Stimulated activated naive B cell treated with anti-CD40 and anti-IgM and Interleukin-4, amounts not matched to agents 10 μg/mL and 1 μg/mL and 100 μg/mL, for 72 hours (primary cell): ENCODE results near the gene KRT79.

Experiments
- ATAC-seq, 2 donors: fragments of 150-1000 bp; cut with Tn5 transposase; replicated peaks; 2 replicates each; pipeline ENCODE4 v1.10.0; 2021; ENCODE audit warnings: moderate library complexity in 1 of 2
- DNase-seq: peaks from one replicate; pipeline ENCODE4 v3.0.0; 2021
- H3K27ac Mint-ChIP-seq: one replicate; pipeline ENCODE4 v1.8.0; 2022; ENCODE audit warnings: mild to moderate bottlenecking, mixed read lengths
- H3K27me3 Mint-ChIP-seq, 2 donors: one replicate each; pipeline ENCODE4 v1.8.0; 2022; ENCODE audit warnings: mixed read lengths in 2 of 2
- H3K36me3 Mint-ChIP-seq, 2 donors: one replicate each; pipeline ENCODE4 v1.8.0; 2022; ENCODE audit warnings: mixed read lengths in 2 of 2, mild to moderate bottlenecking in 1 of 2
- H3K4me1 Mint-ChIP-seq, 2 donors: one replicate each; pipeline ENCODE4 v1.8.0; 2022; ENCODE audit warnings: mixed read lengths in 2 of 2, mild to moderate bottlenecking in 1 of 2
- H3K4me3 Mint-ChIP-seq, 2 donors: one replicate each; pipeline ENCODE4 v1.8.0; 2022; ENCODE audit warnings: mild to moderate bottlenecking in 2 of 2, mixed read lengths in 2 of 2, moderate library complexity in 1 of 2
- H3K9me3 Mint-ChIP-seq, 2 donors: one replicate each; pipeline ENCODE4 v1.8.0; 2022; ENCODE audit warnings: mixed read lengths in 2 of 2, mild to moderate bottlenecking in 1 of 2

KRT79 gene

DNA sequence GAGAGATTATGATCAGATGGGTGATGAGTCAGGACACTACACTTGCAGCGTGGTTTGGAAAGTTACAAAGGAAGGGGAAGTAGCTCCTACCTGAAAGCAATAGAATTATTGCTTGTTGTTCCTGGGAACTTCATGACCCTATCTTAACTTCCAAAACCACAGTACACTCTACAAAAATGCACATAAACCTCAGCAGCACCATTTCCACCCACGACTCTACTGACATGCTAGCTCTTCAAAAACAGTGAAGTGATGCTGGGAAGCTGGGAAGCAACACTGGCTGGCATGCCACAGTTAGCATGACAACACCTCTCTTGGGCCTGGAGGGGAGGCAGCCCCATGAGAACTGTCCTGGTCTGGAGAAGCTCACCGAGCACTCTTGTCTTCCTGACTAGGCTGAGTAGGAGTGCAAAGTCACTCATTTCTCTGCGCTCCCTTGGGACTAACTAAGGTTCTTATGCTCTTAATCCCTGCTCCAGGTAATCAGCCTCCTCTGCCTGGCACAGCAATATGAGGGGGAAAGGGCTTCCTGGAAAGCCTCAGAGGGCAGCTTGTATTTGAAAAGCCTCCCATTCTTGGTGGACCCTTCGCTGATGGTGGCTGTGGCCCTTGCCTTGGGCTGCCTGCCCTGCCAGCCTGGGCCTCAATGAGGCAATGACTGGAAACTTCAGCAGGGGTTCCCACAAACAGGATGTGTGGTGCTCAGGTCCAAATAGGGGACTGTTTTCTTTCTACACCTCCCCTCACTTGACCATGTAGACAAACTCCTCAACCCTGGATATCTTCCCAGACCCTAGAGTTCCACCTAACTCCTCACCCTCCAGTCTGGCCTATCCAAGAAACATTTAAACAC is 39.4 kb downstream of the KRT79 start:
- DNase-seq (no peak), ATAC-seq (peak; percentile 57 to 61)
- Mint-ChIP-seq H3K9me3 (no peaks in the 10 kb centered on the region), H3K27me3 (peaks cover 23 to 42% of the 10 kb centered on the region in 2 donors), H3K4me3 (no peak overlapping the region), H3K27ac (no peak overlapping the region), H3K4me1 (peaks cover 5 to 9% of the 10 kb centered on the region in 2 donors), H3K36me3 (no peaks in the 10 kb centered on the region)

DNA sequence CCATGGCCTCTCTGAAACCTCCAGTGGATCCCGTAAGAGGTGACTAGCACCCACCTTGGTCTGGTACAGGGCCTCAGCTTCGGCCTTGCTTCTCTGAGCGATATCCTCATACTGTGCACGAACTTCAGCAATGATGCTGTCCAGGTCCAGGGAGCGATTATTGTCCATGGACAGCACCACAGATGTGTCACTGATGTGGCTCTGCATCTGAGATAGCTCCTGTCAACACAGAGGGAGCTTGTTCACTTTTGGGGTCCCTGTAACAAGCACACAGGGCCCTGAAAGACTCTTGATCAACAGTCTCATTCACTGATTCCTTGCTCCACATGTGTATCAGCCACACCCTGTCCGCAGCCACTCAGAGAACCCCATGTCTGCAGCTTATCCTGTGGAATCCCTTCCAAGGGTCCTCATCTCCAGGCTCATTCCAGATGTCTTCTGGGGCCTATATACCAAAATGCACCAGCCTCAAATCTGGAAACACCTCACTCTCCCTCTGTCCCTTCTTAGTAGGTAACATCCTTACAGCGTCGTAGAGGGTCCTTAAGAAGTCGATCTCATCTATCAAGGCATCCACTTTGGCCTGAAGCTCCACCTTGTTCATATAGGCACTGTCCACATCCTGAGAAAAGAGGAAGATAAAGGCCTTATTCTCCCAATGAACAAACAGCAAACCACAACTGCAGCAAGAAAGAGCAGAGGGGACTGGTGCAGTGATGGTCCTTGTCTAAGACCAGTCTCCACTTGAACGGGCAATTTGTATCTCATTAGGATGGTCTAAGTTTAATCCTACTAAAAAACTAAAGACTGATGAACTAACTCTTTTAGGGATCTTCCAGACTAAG is 41.7 kb downstream of the KRT79 start:
- Mint-ChIP-seq H3K27ac (no peak overlapping the region), H3K4me3 (no peak overlapping the region), H3K27me3 (peaks cover 34 to 51% of the 10 kb centered on the region in 2 donors), H3K36me3 (no peaks in the 10 kb centered on the region), H3K4me1 (peaks cover 5 to 10% of the 10 kb centered on the region in 2 donors), H3K9me3 (no peaks in the 10 kb centered on the region)
- ATAC-seq (peak; percentile 23 to 47), DNase-seq (no peak)

DNA sequence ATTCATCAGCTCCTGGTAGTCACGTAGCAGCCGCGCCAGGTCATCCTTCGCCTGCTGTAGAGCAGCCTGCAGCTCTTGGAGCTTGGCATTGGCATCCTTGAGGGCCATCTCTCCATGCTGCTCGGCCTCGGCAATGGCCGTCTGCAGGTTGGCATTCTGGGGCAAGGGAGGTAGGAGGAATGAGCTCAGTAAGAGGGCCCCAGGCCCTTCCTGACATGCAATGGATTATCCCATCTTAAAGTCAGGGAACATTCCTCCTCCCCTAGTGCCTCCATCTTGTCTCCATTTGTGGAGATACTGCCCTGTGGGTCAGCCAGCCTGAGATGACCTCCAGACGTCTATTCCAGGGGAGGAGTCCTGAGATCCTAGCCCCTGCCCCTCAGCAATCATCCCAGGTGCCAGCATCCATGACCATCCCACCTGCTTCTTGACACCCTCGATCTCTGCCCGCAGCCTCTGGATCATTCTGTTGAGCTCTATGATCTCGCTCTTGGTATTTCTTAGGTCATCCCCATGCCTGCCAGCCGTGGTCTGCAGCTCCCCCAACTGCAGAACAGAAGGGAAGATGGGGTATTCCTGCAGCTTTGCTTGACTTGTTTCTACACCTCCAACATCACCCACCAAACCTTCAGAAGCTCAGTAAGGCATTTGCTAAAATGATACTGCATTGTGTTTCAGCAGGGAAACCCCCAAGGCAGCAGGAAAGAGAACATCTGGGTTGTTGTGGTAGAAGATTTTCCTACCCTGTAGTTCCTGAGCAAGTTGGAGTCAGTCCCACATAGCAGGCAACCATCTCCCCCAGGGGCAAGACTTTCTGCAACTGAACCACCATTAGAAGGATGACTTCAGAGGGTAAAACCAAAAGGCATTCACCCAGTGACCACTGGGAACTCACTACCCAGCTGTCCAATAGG is 42.6 kb downstream of the KRT79 start:
- Mint-ChIP-seq H3K27me3 (peaks cover 34 to 51% of the 10 kb centered on the region in 2 donors), H3K4me1 (peaks cover 5 to 10% of the 10 kb centered on the region in 2 donors), H3K36me3 (no peaks in the 10 kb centered on the region), H3K27ac (no peak overlapping the region), H3K4me3 (no peak overlapping the region), H3K9me3 (no peaks in the 10 kb centered on the region)
- DNase-seq: no peak
- peak; percentile 11 to 36 for ATAC-seq

DNA sequence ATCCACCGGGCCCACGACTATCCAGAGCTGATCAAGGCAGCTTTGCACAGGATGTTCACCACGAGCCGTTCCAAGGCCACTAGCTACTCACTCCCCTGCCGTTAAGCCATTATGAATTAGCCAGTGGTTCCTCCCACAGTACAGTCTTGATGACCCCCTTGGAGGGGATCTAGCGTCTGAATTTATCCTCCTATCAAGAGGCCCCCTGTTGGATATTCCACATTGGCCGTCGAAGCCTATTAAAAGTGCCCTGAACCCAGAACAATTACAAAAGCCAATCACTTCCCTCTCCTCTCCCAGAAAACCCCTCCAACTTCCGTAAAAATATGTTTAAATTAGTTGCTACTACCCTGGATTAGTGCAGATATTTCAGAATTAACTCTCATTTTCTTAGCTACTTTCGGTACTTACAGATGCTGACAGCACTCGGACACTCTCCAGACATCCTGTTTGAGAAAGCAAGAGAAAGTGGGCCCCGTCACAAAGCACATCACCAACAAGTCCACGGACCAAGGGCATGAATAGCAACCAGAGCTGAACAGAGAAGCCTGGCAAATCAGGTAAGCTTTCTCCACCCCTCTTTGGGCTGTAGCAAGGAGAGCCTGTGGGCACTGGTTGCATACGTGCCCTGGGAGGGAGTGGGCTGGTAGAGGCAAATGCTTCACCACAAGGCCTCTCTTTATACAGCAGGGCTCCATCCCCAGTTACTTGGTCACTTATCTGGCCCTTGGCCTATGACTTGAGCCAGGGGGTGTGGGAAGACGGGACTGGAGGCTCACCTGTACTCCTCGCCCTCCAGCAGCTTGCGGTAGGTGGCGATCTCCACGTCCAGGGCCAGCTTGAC is 43.5 kb downstream of the KRT79 start:
- DNase-seq (no peak), ATAC-seq (no peak)
- Mint-ChIP-seq H3K4me3 (no peak overlapping the region), H3K9me3 (peaks cover 2 to 3% of the 10 kb centered on the region in 2 donors), H3K27me3 (peaks cover 34 to 52% of the 10 kb centered on the region in 2 donors), H3K36me3 (no peaks in the 10 kb centered on the region), H3K27ac (no peak overlapping the region), H3K4me1 (peaks cover 5 to 10% of the 10 kb centered on the region in 2 donors)

DNA sequence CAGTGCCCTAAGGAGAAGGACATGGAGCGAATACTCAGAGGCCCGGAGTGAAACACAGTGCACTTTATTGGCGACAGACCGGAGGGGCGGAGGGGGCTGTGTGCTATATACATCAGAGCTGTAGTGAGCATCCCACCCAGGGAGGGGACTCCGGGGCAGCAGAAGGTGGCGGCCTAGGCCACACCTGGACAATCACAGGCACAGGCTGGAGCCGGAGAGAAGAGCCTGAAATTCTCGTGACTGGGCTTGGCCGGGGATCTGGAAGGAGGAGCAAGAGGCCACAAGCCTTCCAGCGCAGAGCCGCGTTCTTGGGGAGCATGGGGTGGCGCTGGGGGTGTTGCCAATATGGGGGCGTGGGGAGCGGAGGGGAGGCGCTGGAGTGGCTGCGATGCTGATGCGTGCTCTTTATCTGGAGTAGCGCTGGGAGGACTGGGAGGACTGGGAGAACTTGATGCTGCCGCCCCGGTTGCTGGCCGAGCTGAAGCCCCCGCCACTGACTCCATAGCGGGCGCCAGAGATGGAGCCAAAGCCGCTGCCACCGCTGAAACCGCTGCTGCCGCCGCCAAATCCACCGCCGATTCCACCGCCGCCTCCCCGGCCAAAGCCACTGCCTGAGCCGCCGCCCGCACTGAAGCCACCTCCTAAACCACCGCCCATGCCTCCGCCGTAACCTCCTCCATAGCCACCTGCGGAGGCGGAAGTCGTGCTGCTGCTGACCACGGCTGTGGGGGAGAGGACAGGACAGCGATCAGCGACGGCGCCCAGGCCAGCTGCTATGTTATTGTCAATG is 44.3 kb downstream of the KRT79 start:
- peaks cover 5 to 10% of the 10 kb centered on the region in 2 donors for H3K4me1 Mint-ChIP-seq
- H3K4me3 Mint-ChIP-seq: no peak overlapping the region
- H3K9me3 Mint-ChIP-seq: peaks cover 2 to 4% of the 10 kb centered on the region in 2 donors
- peaks cover 38 to 56% of the 10 kb centered on the region in 2 donors for H3K27me3 Mint-ChIP-seq
- DNase-seq (no peak), ATAC-seq (no peak)
- H3K27ac Mint-ChIP-seq: no peak overlapping the region
- no peaks in the 10 kb centered on the region for H3K36me3 Mint-ChIP-seq

DNA sequence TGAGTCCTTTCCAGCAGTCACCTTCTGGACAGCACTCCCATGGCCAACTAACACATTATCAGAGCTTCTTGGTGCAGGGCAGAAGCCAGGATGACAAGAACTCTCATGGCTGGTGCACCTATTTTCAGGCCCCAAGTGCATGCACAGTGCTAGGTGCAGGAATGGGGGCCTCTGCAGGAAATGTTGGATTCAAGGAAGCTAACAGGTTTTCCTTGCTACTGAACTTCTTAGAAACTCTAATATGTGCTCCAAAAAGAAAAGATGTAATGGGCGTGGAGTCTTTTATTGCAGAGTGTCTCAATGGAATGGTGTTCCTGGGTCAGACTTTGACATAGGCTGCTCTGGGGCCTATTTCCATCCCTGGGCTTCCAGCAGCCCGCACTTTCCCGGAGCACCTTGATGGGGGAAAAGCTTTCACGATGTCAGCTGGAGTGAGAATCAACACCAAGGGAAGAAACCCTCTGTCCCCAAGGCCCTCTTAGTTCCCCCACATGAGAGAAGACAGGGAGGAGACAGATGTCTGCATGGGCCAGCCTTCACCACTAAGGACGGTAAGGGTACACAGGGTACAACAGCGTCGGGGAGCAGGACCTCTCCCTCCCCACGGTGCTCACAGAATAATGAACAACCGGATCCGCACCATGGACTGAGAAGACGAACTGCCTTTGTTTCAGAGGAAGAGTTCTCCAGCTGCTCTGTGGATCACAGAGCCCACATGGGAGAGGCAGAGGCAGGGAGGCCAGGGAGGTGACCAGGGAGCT is 45.1 kb downstream of the KRT79 start:
- peaks cover 2 to 4% of the 10 kb centered on the region in 2 donors for H3K9me3 Mint-ChIP-seq
- ATAC-seq (no peak), DNase-seq (no peak)
- peaks cover 42 to 64% of the 10 kb centered on the region in 2 donors for H3K27me3 Mint-ChIP-seq
- peaks cover 5% of the 10 kb centered on the region in 2 donors for H3K4me1 Mint-ChIP-seq
- H3K4me3 Mint-ChIP-seq: no peak overlapping the region
- H3K36me3 Mint-ChIP-seq: no peaks in the 10 kb centered on the region
- no peak overlapping the region for H3K27ac Mint-ChIP-seq

DNA sequence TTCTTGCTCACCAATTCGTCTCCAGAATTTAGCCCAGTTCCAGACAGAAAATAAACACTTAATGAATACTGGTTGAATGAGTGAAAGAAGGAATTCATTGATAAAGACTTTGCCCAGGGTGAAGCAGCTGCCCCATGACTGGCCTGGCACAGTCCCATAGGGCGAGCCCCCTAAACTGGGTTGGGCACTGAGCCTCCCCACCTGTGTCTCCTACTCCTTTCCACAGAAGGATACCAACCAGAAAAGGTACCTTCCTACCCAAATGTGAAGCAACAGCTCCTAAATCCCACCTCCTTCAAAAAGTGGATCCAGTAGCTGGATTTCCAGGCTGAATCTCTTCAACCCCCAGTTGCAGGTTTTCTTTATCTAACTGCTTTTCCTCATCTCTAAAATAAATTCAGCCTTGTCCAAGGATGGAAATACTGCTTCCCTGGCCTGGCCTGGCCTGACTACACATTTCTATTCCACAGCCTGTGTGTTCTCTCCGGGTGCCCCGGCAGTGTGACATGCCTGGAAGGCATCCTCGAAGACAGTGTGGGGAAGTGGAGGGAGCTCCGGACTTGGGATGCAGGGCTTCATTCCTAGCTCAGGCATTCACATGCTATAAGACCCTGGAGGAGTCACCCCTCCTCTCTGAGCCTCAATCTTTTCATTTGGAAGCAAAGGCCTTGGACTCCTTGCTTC is 45.8 kb downstream of the KRT79 start:
- Mint-ChIP-seq H3K4me1 (peaks cover 5% of the 10 kb centered on the region in 2 donors), H3K36me3 (no peaks in the 10 kb centered on the region), H3K4me3 (no peak overlapping the region), H3K27me3 (peaks cover 46 to 67% of the 10 kb centered on the region in 2 donors), H3K27ac (no peak overlapping the region), H3K9me3 (peaks cover 2 to 4% of the 10 kb centered on the region in 2 donors)
- ATAC-seq: no peak
- no peak for DNase-seq

DNA sequence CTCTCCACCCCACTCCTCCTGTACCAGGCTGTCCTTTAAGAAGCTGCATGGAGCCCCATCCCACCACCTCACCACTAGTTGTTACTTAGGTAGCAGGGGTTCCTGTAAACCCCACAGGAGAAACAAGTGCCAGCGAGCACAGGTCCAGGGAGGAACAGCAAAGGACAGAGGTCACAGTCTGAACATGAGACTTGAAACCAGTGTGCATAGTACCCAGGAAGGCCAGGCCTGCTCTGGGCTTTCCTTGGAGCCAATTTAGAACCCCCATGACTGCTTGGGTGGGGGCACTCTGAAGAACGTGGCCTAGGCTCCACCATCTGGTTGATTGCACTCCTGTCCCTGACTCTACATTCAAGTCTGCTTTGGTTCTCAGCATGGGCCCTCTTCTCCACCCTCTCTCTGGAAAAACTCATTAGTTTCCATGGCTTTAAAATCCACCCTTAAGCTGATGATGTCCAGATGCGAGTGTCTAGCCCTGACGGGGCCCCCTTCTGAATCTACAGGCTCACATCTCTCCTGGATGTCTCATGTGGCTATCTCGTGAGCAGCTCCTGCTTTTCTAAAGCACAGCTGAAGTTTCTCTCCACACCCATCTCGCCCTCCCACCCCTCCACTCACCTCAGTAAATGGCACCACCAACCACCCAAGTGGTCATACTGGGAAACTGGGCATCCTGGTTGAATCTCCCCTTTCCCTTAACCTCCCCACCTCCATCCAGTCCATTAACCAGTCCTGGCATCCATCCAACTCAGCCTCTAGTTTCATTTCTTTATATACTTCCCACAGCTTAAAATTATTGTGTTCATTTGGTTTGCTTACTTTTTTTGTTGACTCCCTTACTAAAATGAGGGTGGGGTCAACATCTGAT is 46.6 kb downstream of the KRT79 start:
- Mint-ChIP-seq H3K9me3 (peaks cover 2 to 4% of the 10 kb centered on the region in 2 donors), H3K4me1 (peaks cover 4 to 5% of the 10 kb centered on the region in 2 donors), H3K36me3 (no peaks in the 10 kb centered on the region), H3K4me3 (no peak overlapping the region), H3K27ac (no peak overlapping the region), H3K27me3 (peaks cover 47 to 65% of the 10 kb centered on the region in 2 donors)
- ATAC-seq: no peak
- no peak for DNase-seq

DNA sequence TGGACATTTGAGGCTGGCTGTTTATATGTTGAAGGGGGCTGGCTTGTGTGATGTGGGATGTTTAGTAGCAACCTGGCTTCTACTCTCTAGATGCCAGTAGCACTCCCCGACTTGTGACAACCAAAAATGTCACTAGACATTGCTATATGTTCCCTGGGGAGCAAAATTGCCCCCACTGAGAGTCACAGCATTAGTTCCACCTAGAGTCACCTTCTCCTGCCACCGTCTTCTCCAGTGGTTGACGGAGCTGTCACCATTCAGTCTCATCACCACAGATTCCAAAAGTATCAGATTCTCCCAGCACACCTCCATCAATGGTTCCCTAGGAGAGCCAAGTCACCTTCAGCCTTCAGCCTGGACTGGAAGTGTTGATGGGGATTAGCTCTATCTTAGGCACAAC is 49.2 kb downstream of the KRT79 start:
- Mint-ChIP-seq H3K27ac (no peak overlapping the region), H3K27me3 (peaks cover 37 to 52% of the 10 kb centered on the region in 2 donors), H3K9me3 (peaks cover 2 to 4% of the 10 kb centered on the region in 2 donors), H3K36me3 (no peaks in the 10 kb centered on the region), H3K4me3 (no peak overlapping the region), H3K4me1 (peaks cover 0 to 2% of the 10 kb centered on the region in 2 donors)
- no peak for DNase-seq
- no peak for ATAC-seq

DNA sequence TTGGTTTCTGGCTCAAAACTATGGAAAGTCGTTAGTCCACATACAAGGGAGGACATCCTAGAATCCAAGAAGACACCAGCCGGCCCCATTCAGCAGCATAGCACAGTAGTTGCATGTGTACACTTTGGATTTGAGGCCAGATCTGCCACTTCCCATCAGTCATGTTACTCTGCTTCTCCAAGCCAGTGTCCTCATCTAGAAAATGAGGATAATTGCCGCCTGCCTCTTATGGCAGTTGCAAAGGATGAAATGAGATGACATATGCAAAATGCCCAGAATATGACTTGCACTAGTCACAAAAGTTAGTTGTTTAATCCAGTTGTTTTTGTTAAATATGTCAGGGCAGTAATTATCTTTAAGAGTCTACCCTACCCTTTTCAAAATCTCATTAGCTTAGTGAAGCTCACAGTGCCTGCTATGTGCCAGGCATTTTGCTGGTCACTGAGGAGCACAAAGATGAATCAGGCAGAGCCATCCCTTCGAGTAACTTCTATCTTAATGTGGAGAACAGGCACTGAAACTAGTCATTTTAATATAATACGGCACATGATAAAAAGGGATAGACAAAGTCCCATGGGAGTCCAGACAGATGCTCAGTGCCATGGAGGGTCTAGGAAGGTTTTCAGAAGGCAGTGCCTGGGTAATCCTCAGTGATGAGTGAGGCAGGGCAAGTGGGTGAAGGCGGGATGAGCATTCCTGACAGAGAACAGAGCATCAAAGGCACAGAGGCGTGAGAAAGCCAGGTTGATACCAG is 50.4 kb downstream of the KRT79 start:
- no peak overlapping the region for H3K27ac Mint-ChIP-seq
- peaks cover 2 to 4% of the 10 kb centered on the region in 2 donors for H3K9me3 Mint-ChIP-seq
- peaks cover 29 to 45% of the 10 kb centered on the region in 2 donors for H3K27me3 Mint-ChIP-seq
- no peak overlapping the region for H3K4me3 Mint-ChIP-seq
- no peaks in the 10 kb centered on the region for H3K4me1 Mint-ChIP-seq
- DNase-seq (no peak), ATAC-seq (no peak)
- H3K36me3 Mint-ChIP-seq: no peaks in the 10 kb centered on the region
